Measurements from ENCODE around the gene ASTE1.

Gene ASTE1

GRCh38 chr3:131008326-131008725, 18.3 kb downstream of the ASTE1 start:
- no peak for TF ChIP-seq CTCF (IDR thresholded peaks at IDR 0.05; ENCODE audit: borderline replicate concordance, insufficient read depth, low read depth, low read length)

GRCh38 chr3:131007782-131008181, 18.8 kb downstream of the ASTE1 start:
- no peak for TF ChIP-seq CTCF (IDR thresholded peaks at IDR 0.05; ENCODE audit: borderline replicate concordance, insufficient read depth, low read depth, low read length)
- no peak overlapping the region for H3K4me3 ChIP-seq (ENCODE audit: low read depth, low read length)

More at GRCh38 chr3:131008326-131008725, 18.3 kb downstream of the ASTE1 start:
- H3K4me3 ChIP-seq (ENCODE audit: low read depth, low read length) = no peak overlapping the region

- no peak for TF ChIP-seq CTCF (IDR thresholded peaks at IDR 0.05; ENCODE audit: borderline replicate concordance, insufficient read depth, low read depth, low read length)
- H3K4me3 ChIP-seq (ENCODE audit: low read depth, low read length) = no peak overlapping the region
Observed at GRCh38 chr3:131007256-131007655, 19.4 kb downstream of the ASTE1 start.

GRCh38 chr3:131004603-131005002, 22.0 kb downstream of the ASTE1 start:
- TF ChIP-seq CTCF (IDR thresholded peaks at IDR 0.05; ENCODE audit: borderline replicate concordance, insufficient read depth, low read depth, low read length) = no peak
- no peak overlapping the region for H3K4me3 ChIP-seq (ENCODE audit: low read depth, low read length)

- H3K4me3 ChIP-seq (ENCODE audit: low read depth, low read length) = no peak overlapping the region
- TF ChIP-seq CTCF (IDR thresholded peaks at IDR 0.05; ENCODE audit: borderline replicate concordance, insufficient read depth, low read depth, low read length) = no peak
Observed at GRCh38 chr3:131001071-131001470, 25.6 kb downstream of the ASTE1 start.

- H3K4me3 ChIP-seq (ENCODE audit: low read depth, low read length) = no peak overlapping the region
- TF ChIP-seq CTCF (IDR thresholded peaks at IDR 0.05; ENCODE audit: borderline replicate concordance, insufficient read depth, low read depth, low read length) = no peak
Observed at GRCh38 chr3:130997289-130997688, 29.3 kb downstream of the ASTE1 start.

- H3K4me3 ChIP-seq (ENCODE audit: low read depth, low read length) = no peak overlapping the region
- TF ChIP-seq CTCF (IDR thresholded peaks at IDR 0.05; ENCODE audit: borderline replicate concordance, insufficient read depth, low read depth, low read length) = no peak
Observed at GRCh38 chr3:130992344-130992743, 34.3 kb downstream of the ASTE1 start.
